22Rv1 (cell line): ENCODE measurements around the gene TIMM10B.

ENCODE experiments used
- H3K27ac ChIP-seq: fragments of 450-650 bp; 2 replicates; pipeline ENCODE4 v1.5.1; 2017
- CTCF ChIP-seq: fragments of 450-650 bp; IDR thresholded peaks from 2 replicates; pipeline ENCODE4 v1.5.1; 2017; ENCODE audit warnings: mild to moderate bottlenecking
- ZFX ChIP-seq: fragments of 450-650 bp; IDR thresholded peaks from 2 replicates; pipeline ENCODE4 v1.6.1; 2017; ENCODE audit warnings: antibody characterized with exemption, borderline replicate concordance

The TIMM10B gene

GRCh38 chr11:6473451-6474412 lies 7.6 kb upstream of the TIMM10B start, which contains the start of gene TRIM3:
Gene TRIM3 (minus strand): TSS chr11:6473941. CDS start chr11:6465695, 8,246 bp downstream.
- no peak for TF ChIP-seq ZFX
- peak; percentile 35 for TF ChIP-seq CTCF

GRCh38 chr11:6474413-6474792 lies 6.9 kb upstream of the TIMM10B start:
- no peak; the same call in 1 of the 2 replicates for TF ChIP-seq CTCF
- no peak for TF ChIP-seq ZFX
- H3K27ac ChIP-seq, result peak overlapping the region; percentile 100

More at GRCh38 chr11:6473451-6474412, 7.6 kb upstream of the TIMM10B start, which contains the start of gene TRIM3:
- peak within 1 kb of the TSS; percentile 100 for H3K27ac ChIP-seq

- H3K27ac ChIP-seq, result peak overlapping the region; percentile 100
Observed at GRCh38 chr11:6474806-6475500, 6.3 kb upstream of the TIMM10B start.

GRCh38 chr11:6475936-6476335 lies 5.4 kb upstream of the TIMM10B start:
- TF ChIP-seq ZFX (no peak), CTCF (peak; percentile 46)
- H3K27ac ChIP-seq, result peak overlapping the region; percentile 100

More at GRCh38 chr11:6474806-6475500, 6.3 kb upstream of the TIMM10B start:
- TF ChIP-seq ZFX (no peak), CTCF (no peak)

GRCh38 chr11:6476571-6476970 lies 4.7 kb upstream of the TIMM10B start:
- H3K27ac ChIP-seq, result peak overlapping the region; percentile 100
- TF ChIP-seq CTCF (no peak), ZFX (no peak)

GRCh38 chr11:6480299-6480914 lies 894 bp upstream of the TIMM10B start:
- no peak for TF ChIP-seq CTCF
- TF ChIP-seq ZFX, result no peak
- peak overlapping the region; percentile 100 for H3K27ac ChIP-seq
